ENCODE results near the gene ZNF124.

ZNF124 gene

GRCh38 chr1:247189981-247190798 is 18.4 kb upstream of the ZNF124 start:
- no peak for DNase-seq (ENCODE audit: extremely low spot score)
- ChIA-PET POLR2A (no interaction called here), CTCF (interaction anchor here (0.9 kb wide), 1 partner anchor 12 kb away, joined by 3 read pairs; no protein-coding TSS in a partner anchor)
- TF ChIP-seq, protein P1, sequence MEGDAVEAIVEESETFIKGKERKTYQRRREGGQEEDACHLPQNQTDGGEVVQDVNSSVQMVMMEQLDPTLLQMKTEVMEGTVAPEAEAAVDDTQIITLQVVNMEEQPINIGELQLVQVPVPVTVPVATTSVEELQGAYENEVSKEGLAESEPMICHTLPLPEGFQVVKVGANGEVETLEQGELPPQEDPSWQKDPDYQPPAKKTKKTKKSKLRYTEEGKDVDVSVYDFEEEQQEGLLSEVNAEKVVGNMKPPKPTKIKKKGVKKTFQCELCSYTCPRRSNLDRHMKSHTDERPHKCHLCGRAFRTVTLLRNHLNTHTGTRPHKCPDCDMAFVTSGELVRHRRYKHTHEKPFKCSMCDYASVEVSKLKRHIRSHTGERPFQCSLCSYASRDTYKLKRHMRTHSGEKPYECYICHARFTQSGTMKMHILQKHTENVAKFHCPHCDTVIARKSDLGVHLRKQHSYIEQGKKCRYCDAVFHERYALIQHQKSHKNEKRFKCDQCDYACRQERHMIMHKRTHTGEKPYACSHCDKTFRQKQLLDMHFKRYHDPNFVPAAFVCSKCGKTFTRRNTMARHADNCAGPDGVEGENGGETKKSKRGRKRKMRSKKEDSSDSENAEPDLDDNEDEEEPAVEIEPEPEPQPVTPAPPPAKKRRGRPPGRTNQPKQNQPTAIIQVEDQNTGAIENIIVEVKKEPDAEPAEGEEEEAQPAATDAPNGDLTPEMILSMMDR (IDR thresholded peaks at IDR 0.05; ENCODE audit: control extremely low read depth, extremely low read depth, low read depth, missing control alignments), result no peak

DNA sequence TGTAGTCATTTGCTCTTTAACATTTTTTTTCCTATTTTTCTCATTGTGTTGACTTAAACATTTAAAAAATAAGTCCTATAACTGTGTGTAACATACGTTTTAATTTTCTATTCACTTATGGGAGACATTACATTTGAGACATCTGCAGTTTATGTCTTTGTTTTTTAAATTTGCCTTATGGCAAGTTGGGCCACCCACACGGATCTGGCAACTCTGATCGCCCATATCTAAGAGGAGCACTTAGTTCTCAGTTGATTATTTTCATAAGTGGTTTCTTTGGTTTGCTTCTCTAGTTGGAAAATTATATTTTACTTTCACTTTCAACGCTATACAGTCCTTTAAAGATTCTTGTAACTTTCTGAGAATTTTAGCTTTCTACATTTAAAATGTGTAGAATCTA is 13.8 kb upstream of the ZNF124 start:
- ChIA-PET CTCF (no interaction called here), POLR2A (no interaction called here)
- DNase-seq (ENCODE audit: extremely low spot score), result no peak
- TF ChIP-seq, protein P1 (IDR thresholded peaks at IDR 0.05; ENCODE audit: control extremely low read depth, extremely low read depth, low read depth, missing control alignments), result no peak

GRCh38 chr1:247184254-247184653 is 12.4 kb upstream of the ZNF124 start:
- TF ChIP-seq, protein P1 (IDR thresholded peaks at IDR 0.05; ENCODE audit: control extremely low read depth, extremely low read depth, low read depth, missing control alignments), result no peak
- ChIA-PET CTCF (interaction anchor here (0.6 to 1.3 kb wide), 3 partner anchors 21 to 65 kb away, joined by 3 to 4 read pairs (median 4); no protein-coding TSS in a partner anchor), POLR2A (interaction anchor here (0.6 kb wide), 1 partner anchor 206 kb away, joined by 3 read pairs; no protein-coding TSS in a partner anchor)
- DNase-seq (ENCODE audit: extremely low spot score), result no peak

- TF ChIP-seq, protein P1 (IDR thresholded peaks at IDR 0.05; ENCODE audit: control extremely low read depth, extremely low read depth, low read depth, missing control alignments), result no peak
- POLR2A ChIA-PET, result no interaction called here
- no peak for DNase-seq (ENCODE audit: extremely low spot score)
- CTCF ChIA-PET, result interaction anchor here (1.3 kb wide), 1 partner anchor 64 kb away, joined by 4 read pairs; no protein-coding TSS in a partner anchor
These were observed 11.2 kb upstream of the ZNF124 start for GRCh38 chr1:247182994-247183393.

DNA sequence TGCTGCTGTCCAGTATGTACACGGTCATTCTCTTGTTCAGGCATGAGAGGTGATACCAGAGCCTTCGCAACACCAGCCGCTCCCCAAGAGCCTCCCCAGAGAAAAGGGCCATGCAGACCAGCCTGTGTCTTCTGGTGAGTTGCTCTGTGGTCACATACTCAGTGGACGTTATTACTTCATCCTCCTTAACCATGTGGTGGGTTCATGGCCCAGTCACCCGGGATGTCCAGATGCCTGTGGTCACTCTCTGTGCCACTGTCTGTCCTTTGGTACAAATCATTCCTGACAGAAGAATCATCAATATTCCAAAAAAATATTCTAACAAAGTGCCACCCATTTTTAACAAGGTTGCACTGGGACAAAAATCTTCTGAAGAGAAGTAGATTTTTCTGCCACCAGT is 8.8 kb upstream of the ZNF124 start:
- ChIA-PET POLR2A (no interaction called here), CTCF (interaction anchor here (1.0 to 1.7 kb wide), 2 partner anchors 12 to 30 kb away, joined by 3 read pairs; no protein-coding TSS in a partner anchor)
- TF ChIP-seq, protein P1 (IDR thresholded peaks at IDR 0.05; ENCODE audit: control extremely low read depth, extremely low read depth, low read depth, missing control alignments), result no peak
- no peak for DNase-seq (ENCODE audit: extremely low spot score)

GRCh38 chr1:247177755-247178154 is 5.9 kb upstream of the ZNF124 start:
- POLR2A ChIA-PET, result no interaction called here
- CTCF ChIA-PET, result no interaction called here
- TF ChIP-seq, protein P1 (IDR thresholded peaks at IDR 0.05; ENCODE audit: control extremely low read depth, extremely low read depth, low read depth, missing control alignments), result no peak
- DNase-seq (ENCODE audit: extremely low spot score), result no peak

Measured in GM10248 (cell line).